Neural progenitor cell (in vitro differentiated cells): Measurements from ENCODE around the gene PCDHGA8.

Source experiments
- CTCF ChIP-seq: fragments of 200-600 bp; sonication (generic); IDR thresholded peaks from 2 replicates; pipeline ENCODE4 v1.5.1; 2017; ENCODE audit warnings: antibody characterized with exemption, mild to moderate bottlenecking
- EZH2 ChIP-seq: fragments of 200-600 bp; sonication (generic); IDR thresholded peaks from 2 replicates; pipeline ENCODE4 v1.6.1; 2017; ENCODE audit warnings: antibody characterized with exemption, mild to moderate bottlenecking, moderate library complexity
- EZH2phosphoT487 ChIP-seq: fragments of 200-600 bp; sonication (generic); IDR thresholded peaks from 2 replicates; pipeline ENCODE4 v1.6.1; 2017; ENCODE audit warnings: antibody characterized with exemption

- no peak for TF ChIP-seq CTCF
- TF ChIP-seq EZH2 = no peak
- TF ChIP-seq EZH2phosphoT487 = no peak
Measured at GRCh38 chr5:141419074-141419880, 26.8 kb downstream of the PCDHGA8 start.
